Stimulated activated naive CD8-positive, alpha-beta T cell treated with anti-CD3 and anti-CD28 coated beads, Interleukin-15, amount 100 ng/mL, for 72 hours (primary cell): ENCODE measurements around the gene ROR1.

ENCODE experiments used
- ATAC-seq: fragments of 150-1000 bp; cut with Tn5 transposase; 2 replicates; pipeline ENCODE4 v1.10.0; 2021; ENCODE audit warnings: mild to moderate bottlenecking, moderate library complexity
- DNase-seq, 2 donors: peaks; one replicate each; pipeline ENCODE4 v3.0.0; 2021 to 2022
- H3K27ac Mint-ChIP-seq, 2 donors: one replicate each; pipeline ENCODE4 v1.8.0; 2022; ENCODE audit warnings: mild to moderate bottlenecking in 2 of 2, mixed read lengths in 2 of 2, moderate library complexity in 2 of 2
- H3K27me3 Mint-ChIP-seq: one replicate; pipeline ENCODE4 v1.8.0; 2022; ENCODE audit warnings: mixed read lengths
- H3K4me1 Mint-ChIP-seq: one replicate; pipeline ENCODE4 v1.8.0; 2022; ENCODE audit warnings: mild to moderate bottlenecking, mixed read lengths
- H3K4me3 Mint-ChIP-seq, 2 donors: one replicate each; pipeline ENCODE4 v1.8.0; 2022; ENCODE audit warnings: mild to moderate bottlenecking in 2 of 2, mixed read lengths in 2 of 2, moderate library complexity in 1 of 2
- H3K9me3 Mint-ChIP-seq, 2 donors: one replicate each; pipeline ENCODE4 v1.8.0; 2022; ENCODE audit warnings: mixed read lengths in 2 of 2

The ROR1 gene

GRCh38 chr1:63975481-63975880, 201.7 kb downstream of the ROR1 start:
- Mint-ChIP-seq H3K27ac (no peak overlapping the region), H3K4me1 (no peaks in the 10 kb centered on the region), H3K9me3 (no peaks in the 10 kb centered on the region), H3K27me3 (peaks cover 6% of the 10 kb centered on the region), H3K4me3 (no peak overlapping the region)
- no peak for DNase-seq
- ATAC-seq, result no peak

GRCh38 chr1:63976006-63976405, 202.2 kb downstream of the ROR1 start:
- Mint-ChIP-seq H3K4me1 (no peaks in the 10 kb centered on the region), H3K27me3 (peaks cover 6% of the 10 kb centered on the region), H3K9me3 (no peaks in the 10 kb centered on the region), H3K27ac (peak overlapping the region in 1 of 2 donors; percentile 25), H3K4me3 (no peak overlapping the region)
- ATAC-seq (no peak), DNase-seq (no peak)

- no peaks in the 10 kb centered on the region for H3K4me1 Mint-ChIP-seq
- H3K4me3 Mint-ChIP-seq, result no peak overlapping the region
- no peak for DNase-seq
- no peak overlapping the region for H3K27ac Mint-ChIP-seq
- no peaks in the 10 kb centered on the region for H3K9me3 Mint-ChIP-seq
- ATAC-seq, result no peak
- H3K27me3 Mint-ChIP-seq, result peaks cover 6% of the 10 kb centered on the region
These were observed 203.6 kb downstream of the ROR1 start for GRCh38 chr1:63977466-63977865.

- Mint-ChIP-seq H3K27me3 (peaks cover 8% of the 10 kb centered on the region), H3K4me3 (no peak overlapping the region), H3K27ac (no peak overlapping the region), H3K4me1 (no peaks in the 10 kb centered on the region), H3K9me3 (no peaks in the 10 kb centered on the region)
- ATAC-seq (no peak), DNase-seq (no peak)
These were observed 207.1 kb downstream of the ROR1 start for GRCh38 chr1:63980740-63981407.

- no peak for ATAC-seq
- peaks cover 8% of the 10 kb centered on the region for H3K27me3 Mint-ChIP-seq
- no peak overlapping the region for H3K27ac Mint-ChIP-seq
- no peaks in the 10 kb centered on the region for H3K9me3 Mint-ChIP-seq
- H3K4me1 Mint-ChIP-seq, result no peaks in the 10 kb centered on the region
- H3K4me3 Mint-ChIP-seq, result no peak overlapping the region
- no peak for DNase-seq
These were observed 207.6 kb downstream of the ROR1 start for GRCh38 chr1:63981408-63981773.

- H3K27me3 Mint-ChIP-seq, result peaks cover 8% of the 10 kb centered on the region
- H3K4me1 Mint-ChIP-seq, result no peaks in the 10 kb centered on the region
- ATAC-seq, result no peak
- H3K4me3 Mint-ChIP-seq, result no peak overlapping the region
- H3K9me3 Mint-ChIP-seq, result no peaks in the 10 kb centered on the region
- no peak overlapping the region for H3K27ac Mint-ChIP-seq
- no peak for DNase-seq
These were observed 208.4 kb downstream of the ROR1 start for GRCh38 chr1:63982201-63982600.

- H3K27me3 Mint-ChIP-seq, result peaks cover 8% of the 10 kb centered on the region
- ATAC-seq (no peak), DNase-seq (no peak)
- no peaks in the 10 kb centered on the region for H3K4me1 Mint-ChIP-seq
- H3K4me3 Mint-ChIP-seq, result no peak overlapping the region
- no peak overlapping the region for H3K27ac Mint-ChIP-seq
- no peaks in the 10 kb centered on the region for H3K9me3 Mint-ChIP-seq
These were observed 209.8 kb downstream of the ROR1 start for GRCh38 chr1:63983391-63984256.

- H3K27me3 Mint-ChIP-seq, result peaks cover 8% of the 10 kb centered on the region
- H3K27ac Mint-ChIP-seq, result no peak overlapping the region
- H3K9me3 Mint-ChIP-seq, result no peaks in the 10 kb centered on the region
- H3K4me1 Mint-ChIP-seq, result no peaks in the 10 kb centered on the region
- no peak for ATAC-seq
- no peak for DNase-seq
- H3K4me3 Mint-ChIP-seq, result no peak overlapping the region
These were observed 210.6 kb downstream of the ROR1 start for GRCh38 chr1:63984257-63984929.

GRCh38 chr1:63984930-63985290, 211.1 kb downstream of the ROR1 start:
- Mint-ChIP-seq H3K4me1 (no peaks in the 10 kb centered on the region), H3K27me3 (peaks cover 8% of the 10 kb centered on the region), H3K9me3 (no peaks in the 10 kb centered on the region), H3K4me3 (no peak overlapping the region), H3K27ac (no peak overlapping the region)
- DNase-seq (no peak), ATAC-seq (no peak)

GRCh38 chr1:63987014-63987627, 213.3 kb downstream of the ROR1 start:
- peaks cover 8% of the 10 kb centered on the region for H3K27me3 Mint-ChIP-seq
- H3K4me3 Mint-ChIP-seq, result no peak overlapping the region
- ATAC-seq, result no peak
- DNase-seq, result no peak
- H3K9me3 Mint-ChIP-seq, result no peaks in the 10 kb centered on the region
- no peaks in the 10 kb centered on the region for H3K4me1 Mint-ChIP-seq
- H3K27ac Mint-ChIP-seq, result peak overlapping the region in 1 of 2 donors; percentile 16

- H3K27ac Mint-ChIP-seq, result no peak overlapping the region
These were observed 213.8 kb downstream of the ROR1 start for GRCh38 chr1:63987628-63988024.

GRCh38 chr1:63988941-63989340, 215.1 kb downstream of the ROR1 start:
- no peak for DNase-seq
- Mint-ChIP-seq H3K9me3 (no peaks in the 10 kb centered on the region), H3K27me3 (peaks cover 3% of the 10 kb centered on the region), H3K4me3 (no peak overlapping the region), H3K4me1 (no peaks in the 10 kb centered on the region), H3K27ac (no peak overlapping the region)
- ATAC-seq, result no peak

More at GRCh38 chr1:63987628-63988024, 213.8 kb downstream of the ROR1 start:
- H3K4me1 Mint-ChIP-seq, result no peaks in the 10 kb centered on the region
- no peak for ATAC-seq
- DNase-seq, result no peak
- no peak overlapping the region for H3K4me3 Mint-ChIP-seq
- H3K27me3 Mint-ChIP-seq, result peaks cover 8% of the 10 kb centered on the region
- no peaks in the 10 kb centered on the region for H3K9me3 Mint-ChIP-seq

- H3K9me3 Mint-ChIP-seq, result no peaks in the 10 kb centered on the region
- ATAC-seq, result no peak
- H3K27ac Mint-ChIP-seq, result no peak overlapping the region
- H3K27me3 Mint-ChIP-seq, result peaks cover 7% of the 10 kb centered on the region
- DNase-seq, result no peak
- H3K4me1 Mint-ChIP-seq, result no peaks in the 10 kb centered on the region
- no peak overlapping the region for H3K4me3 Mint-ChIP-seq
These were observed 217.9 kb downstream of the ROR1 start for GRCh38 chr1:63991685-63992084.

- ATAC-seq (no peak), DNase-seq (no peak)
- H3K9me3 Mint-ChIP-seq, result no peaks in the 10 kb centered on the region
- no peak overlapping the region for H3K27ac Mint-ChIP-seq
- peaks cover 7% of the 10 kb centered on the region for H3K27me3 Mint-ChIP-seq
- H3K4me3 Mint-ChIP-seq, result no peak overlapping the region
- H3K4me1 Mint-ChIP-seq, result no peaks in the 10 kb centered on the region
These were observed 226.2 kb downstream of the ROR1 start for GRCh38 chr1:64000021-64000420.

GRCh38 chr1:64001038-64001437, 227.2 kb downstream of the ROR1 start:
- Mint-ChIP-seq H3K4me1 (no peaks in the 10 kb centered on the region), H3K9me3 (no peaks in the 10 kb centered on the region), H3K4me3 (no peak overlapping the region), H3K27me3 (peaks cover 6% of the 10 kb centered on the region), H3K27ac (no peak overlapping the region)
- no peak for ATAC-seq
- DNase-seq, result no peak
